Embryonic facial prominence (tissue), 1 donor: ENCODE measurements around the gene ATP2B2.

Experiments used
- DNase-seq: peaks from one replicate; pipeline ENCODE4 v3.0.0-alpha.2; 2016; ENCODE audit errors: extremely low spot score

Gene ATP2B2

DNA sequence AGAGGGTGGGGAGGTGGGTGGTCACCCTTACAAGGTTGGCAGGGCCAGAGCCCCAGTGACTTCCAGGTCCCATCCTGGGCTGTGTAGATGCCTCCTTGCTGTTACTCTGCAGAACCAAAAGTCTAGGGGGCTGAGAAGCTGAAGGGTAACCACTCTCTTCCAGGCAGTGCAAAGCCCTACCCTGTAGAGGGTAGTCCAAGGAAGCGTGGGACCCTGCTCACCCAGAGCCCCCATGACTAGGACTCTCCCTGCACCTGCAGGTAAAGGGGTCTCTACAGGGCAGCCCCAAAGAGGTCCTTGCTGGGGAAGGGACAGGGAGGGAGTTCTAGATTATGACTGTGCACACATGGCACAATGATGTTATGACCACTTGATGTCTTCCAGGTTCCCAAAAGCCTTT is 226.9 kb downstream of the ATP2B2 start:
- no peak for DNase-seq

DNA sequence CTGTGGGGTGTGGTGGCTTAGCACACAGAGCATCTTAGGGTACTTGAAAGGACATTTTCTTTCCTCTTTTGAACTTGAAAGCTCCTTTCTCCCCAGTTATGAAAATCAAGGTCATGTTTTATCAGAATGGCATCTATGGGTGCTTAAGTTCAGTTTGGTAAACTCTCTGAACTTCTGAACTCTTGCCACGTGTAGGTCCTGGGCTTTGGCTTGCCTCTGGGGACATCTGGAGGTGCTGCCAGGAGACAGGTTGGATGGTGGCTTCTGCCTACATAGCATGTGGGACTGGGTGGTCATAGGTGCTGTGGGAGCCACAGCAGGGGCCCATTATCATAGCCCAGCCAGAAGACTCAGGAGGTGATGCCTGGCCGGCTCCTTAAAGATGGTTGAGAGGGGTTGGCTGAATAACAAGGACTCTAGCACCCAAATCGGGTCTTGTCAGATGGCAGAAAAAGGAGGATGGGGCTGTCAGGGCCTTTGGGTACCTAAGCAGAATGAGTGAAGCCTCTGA is 228.2 kb downstream of the ATP2B2 start:
- no peak for DNase-seq

DNA sequence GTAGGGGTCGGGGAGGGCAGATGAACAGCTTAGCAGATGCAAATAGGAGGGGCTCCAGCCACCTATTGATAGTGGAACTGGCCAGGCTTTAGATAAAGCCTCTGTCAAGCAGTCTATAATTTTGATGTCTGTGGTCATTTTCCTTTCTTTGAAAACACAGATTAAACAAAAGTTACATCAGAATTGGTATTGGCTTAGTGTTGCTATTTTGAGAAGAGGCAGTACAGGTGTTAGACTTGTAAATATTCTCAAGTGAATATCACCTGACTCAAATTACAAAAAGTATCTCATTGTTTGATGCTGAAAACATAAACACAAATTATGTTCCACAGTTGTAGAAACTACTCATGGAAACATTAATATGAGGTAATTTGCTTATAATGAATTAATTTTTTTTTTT is 230.8 kb downstream of the ATP2B2 start:
- no peak for DNase-seq
